Thymus (tissue), 11 donors: Measurements from ENCODE around the gene NR6A1. TPM values are rescaled to one million over a fixed set of nuclear protein-coding genes. Genes with fewer than 3 reads are reported as not detected.
"Not testable (repeated sequence)": the region's sequence is repeated elsewhere in the genome, so short reads cannot be mapped to it uniquely, and the experiment has no call there.

ENCODE experiments used
- DNase-seq, 9 donors: peaks; one replicate each; pipeline ENCODE4 v3.0.0-alpha.2; 2013; ENCODE audit warnings: low spot score in 9 of 9, low read depth in 6 of 9, missing footprints in 1 of 9
- H3K27ac ChIP-seq, 2 donors: one replicate each; pipeline ENCODE4 v1.5.1; 2013; ENCODE audit warnings: control low read depth in 1 of 2, low read depth in 1 of 2, low read length in 1 of 2, mild to moderate bottlenecking in 1 of 2, moderate library complexity in 1 of 2
- H3K27me3 ChIP-seq, 2 donors: one replicate each; pipeline ENCODE4 v1.5.1; 2013; ENCODE audit warnings: low read length in 1 of 2; ENCODE audit not compliant: control insufficient read depth in 2 of 2, insufficient read depth in 1 of 2
- H3K36me3 ChIP-seq, 2 donors: one replicate each; pipeline ENCODE4 v1.5.1; 2013; ENCODE audit warnings: low read length in 1 of 2, mild to moderate bottlenecking in 1 of 2, moderate library complexity in 1 of 2; ENCODE audit not compliant: control insufficient read depth in 2 of 2, insufficient read depth in 2 of 2
- H3K4me1 ChIP-seq, 2 donors: one replicate each; pipeline ENCODE4 v1.5.1; 2013; ENCODE audit warnings: low read length in 2 of 2; ENCODE audit not compliant: control insufficient read depth in 2 of 2, insufficient read depth in 2 of 2
- H3K4me3 ChIP-seq, 2 donors: one replicate each; pipeline ENCODE4 v1.5.1; 2013; ENCODE audit warnings: low read length in 2 of 2, control low read depth in 1 of 2, mild to moderate bottlenecking in 1 of 2
- H3K9me3 ChIP-seq, 2 donors: one replicate each; pipeline ENCODE4 v1.5.1; 2013; ENCODE audit warnings: low read length in 1 of 2, mild to moderate bottlenecking in 1 of 2; ENCODE audit not compliant: control insufficient read depth in 2 of 2, insufficient read depth in 1 of 2
- WGBS: extraction: QIAGEN DNeasy Blood & Tissue Kit; methylation state at CpG from one replicate; pipeline ENCODE4 v1.1.7; 2013; 5-methylcytosine and 5-hydroxymethylcytosine counted together
- polyA plus RNA-seq: library from polyadenylated mRNA; stranded (reverse); fragments of 200-250 nt; gene quantifications from one replicate; pipeline ENCODE4 v1.2.3, GENCODE V29; 2013
- total RNA-seq: library from RNA; stranded (reverse); fragments of 120-200 nt; gene quantifications from one replicate; pipeline ENCODE4 v1.2.4, GENCODE V29; 2013
- donor health status: healthy.

The NR6A1 gene
- total and polyA plus RNA-seq, 2 donors, result 0.47 to 0.52 TPM

DNA sequence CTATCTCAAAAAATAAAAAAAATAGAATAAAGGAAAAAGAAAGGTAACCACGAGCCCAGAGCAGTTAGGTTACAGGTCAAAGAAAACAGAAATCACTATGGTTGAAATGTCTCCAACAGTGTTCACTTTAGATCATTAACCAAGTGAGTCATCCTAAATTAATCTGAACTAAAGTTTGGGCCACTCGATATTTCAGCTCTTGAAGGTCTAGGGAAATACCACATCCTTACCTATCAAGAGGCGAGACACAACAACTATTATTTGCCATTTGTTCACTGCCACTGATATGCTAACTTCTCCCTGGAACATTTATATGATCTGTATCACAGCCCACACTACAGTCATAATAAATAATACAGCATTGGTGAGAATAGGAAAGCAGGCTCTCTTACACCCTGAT lies 152.6 kb downstream of the NR6A1 start:
- 91% methylated on average over 3 of the region's 3 CpGs for WGBS
- Histone ChIP-seq H3K4me3 (no peak overlapping the region), H3K27ac (no peak overlapping the region), H3K36me3 (no peaks in the 10 kb centered on the region), H3K4me1 (peaks cover 0 to 6% of the 10 kb centered on the region in 2 donors), H3K9me3 (no peaks in the 10 kb centered on the region), H3K27me3 (no peaks in the 10 kb centered on the region)
- DNase-seq, result no peak

DNA sequence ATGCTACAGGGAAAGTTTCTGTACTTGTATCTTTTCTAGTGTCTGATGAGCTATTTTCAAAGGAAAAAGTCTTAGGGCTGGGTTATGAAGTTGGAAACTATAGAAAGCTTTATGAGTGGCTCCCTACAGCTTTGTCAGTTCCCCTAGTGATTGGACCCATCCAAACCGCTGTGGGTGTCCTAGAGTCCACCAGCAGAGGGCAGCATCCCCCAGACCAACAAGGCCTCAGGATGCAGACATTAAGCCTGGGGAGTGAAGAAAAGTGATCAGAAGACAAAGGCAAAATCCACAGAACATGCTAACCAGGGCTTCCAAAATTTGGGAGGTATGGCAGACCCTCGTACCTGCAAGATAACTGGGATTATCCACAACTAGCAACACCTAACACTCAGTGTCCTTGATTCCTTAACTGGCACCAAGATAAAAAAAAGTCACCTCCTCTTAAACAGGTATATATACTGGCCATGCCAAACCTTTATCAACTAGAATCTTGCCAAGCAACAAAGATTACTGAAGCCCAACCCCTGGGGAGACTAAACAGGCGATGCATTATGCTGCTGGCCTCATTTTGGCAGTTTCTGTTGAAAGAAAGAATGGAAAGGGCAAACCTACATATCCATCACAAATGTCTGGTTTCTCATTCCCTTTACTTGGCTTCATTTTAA lies 153.5 kb downstream of the NR6A1 start:
- Histone ChIP-seq H3K27me3 (no peaks in the 10 kb centered on the region), H3K27ac (no peak overlapping the region), H3K9me3 (no peaks in the 10 kb centered on the region), H3K4me1 (peaks cover 0 to 6% of the 10 kb centered on the region in 2 donors), H3K4me3 (no peak overlapping the region), H3K36me3 (no peaks in the 10 kb centered on the region)
- 50% methylated on average over 3 of the region's 3 CpGs for WGBS
- peak; percentile 54 to 89 (median 71) for DNase-seq

DNA sequence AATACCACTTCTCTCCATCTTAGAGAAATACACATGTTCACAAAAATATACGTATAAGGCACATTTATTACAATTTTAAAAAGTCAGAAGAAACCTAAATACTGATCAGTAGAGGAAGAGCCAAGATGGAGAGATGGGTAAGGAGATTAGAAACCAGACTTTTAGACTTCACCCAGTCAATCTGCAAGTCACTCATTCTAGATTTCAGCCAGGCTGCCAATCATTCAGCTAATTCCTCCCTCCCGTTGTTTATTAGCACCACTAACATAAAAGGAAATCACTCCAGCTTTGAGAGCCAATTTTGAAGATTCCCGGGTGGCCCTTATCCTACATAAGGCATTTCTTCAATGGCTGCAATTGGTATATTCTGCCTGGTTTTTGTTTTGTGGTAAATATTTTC lies 154.2 kb downstream of the NR6A1 start:
- Histone ChIP-seq H3K27ac (no peak overlapping the region), H3K27me3 (no peaks in the 10 kb centered on the region), H3K4me1 (peaks cover 0 to 3% of the 10 kb centered on the region in 2 donors), H3K4me3 (no peak overlapping the region), H3K9me3 (no peaks in the 10 kb centered on the region), H3K36me3 (no peaks in the 10 kb centered on the region)
- 92% methylated on average over 3 of the region's 3 CpGs for WGBS
- no peak for DNase-seq

- not testable (repeated sequence) for H3K36me3 ChIP-seq, H3K27me3 ChIP-seq, H3K27ac ChIP-seq, DNase-seq, H3K4me1 ChIP-seq, H3K4me3 ChIP-seq, H3K9me3 ChIP-seq
- WGBS, result 96% methylated on average over 7 of the region's 7 CpGs
Observed at GRCh38 chr9:124615840-124616239, 155.3 kb downstream of the NR6A1 start.

- Histone ChIP-seq H3K27me3 (no peaks in the 10 kb centered on the region), H3K9me3 (no peaks in the 10 kb centered on the region), H3K4me3 (no peak overlapping the region), H3K4me1 (no peaks in the 10 kb centered on the region), H3K36me3 (no peaks in the 10 kb centered on the region), H3K27ac (no peak overlapping the region)
- 97% methylated on average over 2 of the region's 2 CpGs for WGBS
- no peak for DNase-seq
Observed at GRCh38 chr9:124615100-124615742, 155.9 kb downstream of the NR6A1 start.

GRCh38 chr9:124613849-124614248 lies 157.3 kb downstream of the NR6A1 start:
- WGBS, result 43% methylated on average over 2 of the region's 2 CpGs
- Histone ChIP-seq H3K4me1 (no peaks in the 10 kb centered on the region), H3K9me3 (no peaks in the 10 kb centered on the region), H3K27ac (no peak overlapping the region), H3K27me3 (no peaks in the 10 kb centered on the region), H3K4me3 (no peak overlapping the region), H3K36me3 (no peaks in the 10 kb centered on the region)
- no peak for DNase-seq

GRCh38 chr9:124611106-124611505 lies 160.0 kb downstream of the NR6A1 start:
- Histone ChIP-seq H3K36me3 (no peaks in the 10 kb centered on the region), H3K9me3 (no peaks in the 10 kb centered on the region), H3K27me3 (no peaks in the 10 kb centered on the region), H3K4me1 (no peaks in the 10 kb centered on the region), H3K27ac (no peak overlapping the region), H3K4me3 (no peak overlapping the region)
- WGBS, result 97% methylated on average over 2 of the region's 2 CpGs
- no peak for DNase-seq

DNA sequence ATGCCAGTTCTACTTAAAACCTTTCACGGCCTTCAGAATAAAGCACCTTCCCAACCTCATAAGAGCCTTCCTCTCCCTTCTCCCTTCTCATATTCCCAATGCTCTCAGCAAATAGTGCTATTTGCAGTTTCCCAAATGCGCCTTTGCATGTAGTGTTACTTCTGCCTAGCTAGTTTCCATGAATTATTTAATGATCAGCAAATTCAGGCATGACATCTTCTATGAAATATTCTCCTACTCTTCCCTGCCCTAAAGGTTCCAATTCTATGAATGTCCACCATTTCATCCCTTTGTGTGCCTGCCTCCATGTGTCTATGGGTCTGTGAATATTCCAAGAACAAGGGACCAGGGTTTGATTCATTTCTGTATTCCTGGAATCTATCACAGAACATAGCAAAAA lies 165.1 kb downstream of the NR6A1 start:
- 96% methylated on average over 2 of the region's 2 CpGs for WGBS
- Histone ChIP-seq H3K9me3 (no peaks in the 10 kb centered on the region), H3K27ac (no peak overlapping the region), H3K27me3 (no peaks in the 10 kb centered on the region), H3K4me3 (no peak overlapping the region), H3K4me1 (no peaks in the 10 kb centered on the region), H3K36me3 (no peaks in the 10 kb centered on the region)
- no peak for DNase-seq

GRCh38 chr9:124605258-124605657 lies 165.9 kb downstream of the NR6A1 start:
- H3K4me1 ChIP-seq, result no peaks in the 10 kb centered on the region
- no peak overlapping the region for H3K4me3 ChIP-seq
- no peaks in the 10 kb centered on the region for H3K27me3 ChIP-seq
- no peak for DNase-seq
- WGBS, result 97% methylated on average over 4 of the region's 4 CpGs
- H3K27ac ChIP-seq, result no peak overlapping the region
- no peaks in the 10 kb centered on the region for H3K36me3 ChIP-seq
- H3K9me3 ChIP-seq, result no peaks in the 10 kb centered on the region
